KMS-11 (cell line): ENCODE measurements around the gene RSPRY1.

Experiments used
- H2AFZ ChIP-seq: fragments of 200-600 bp; sonication (generic); 2 replicates; pipeline ENCODE4 v1.6.1; 2016; ENCODE audit warnings: antibody characterized with exemption, mixed run types, low read depth
- H3K27ac ChIP-seq: fragments of 200-600 bp; sonication (generic); 2 replicates; pipeline ENCODE4 v1.6.1; 2016; ENCODE audit warnings: mild to moderate bottlenecking, mixed run types
- H3K27me3 ChIP-seq: fragments of 200-600 bp; sonication (generic); 2 replicates; pipeline ENCODE4 v1.6.1; 2017; ENCODE audit warnings: mild to moderate bottlenecking, low read depth, mixed run types, moderate library complexity; ENCODE audit not compliant: insufficient read depth
- H3K36me3 ChIP-seq: fragments of 200-600 bp; sonication (generic); 2 replicates; pipeline ENCODE4 v1.6.1; 2017; ENCODE audit warnings: mild to moderate bottlenecking, mixed run types; ENCODE audit not compliant: insufficient read depth
- H3K4me1 ChIP-seq: fragments of 200-600 bp; sonication (generic); 2 replicates; pipeline ENCODE4 v1.6.1; 2016; ENCODE audit warnings: mild to moderate bottlenecking, low read depth, mixed run types; ENCODE audit not compliant: poor library complexity, severe bottlenecking
- H3K4me2 ChIP-seq: fragments of 200-600 bp; sonication (generic); 2 replicates; pipeline ENCODE4 v1.7.0; 2016; ENCODE audit warnings: mild to moderate bottlenecking, mixed run types
- H3K4me3 ChIP-seq: fragments of 200-600 bp; sonication (generic); IDR thresholded peaks from 2 replicates; pipeline ENCODE4 v1.6.1; 2017; ENCODE audit warnings: low read depth, low read length, mixed read lengths; ENCODE audit not compliant: insufficient read depth
- H3K79me2 ChIP-seq: fragments of 200-600 bp; sonication (generic); 2 replicates; pipeline ENCODE4 v1.6.1; 2016; ENCODE audit warnings: low read depth, mixed run types; ENCODE audit not compliant: insufficient read depth
- H3K9ac ChIP-seq: fragments of 200-600 bp; sonication (generic); 2 replicates; pipeline ENCODE4 v1.6.1; 2016; ENCODE audit warnings: mild to moderate bottlenecking, mixed run types
- H4K20me1 ChIP-seq: fragments of 200-600 bp; sonication (generic); 2 replicates; pipeline ENCODE4 v1.6.1; 2016; ENCODE audit warnings: mild to moderate bottlenecking, mixed run types; ENCODE audit not compliant: insufficient read depth
- CTCF ChIP-seq: fragments of 200-600 bp; sonication (generic); conservative IDR thresholded peaks from 2 replicates; pipeline ENCODE4 v1.6.1; 2017; ENCODE audit warnings: low read depth, mild to moderate bottlenecking, antibody characterized with exemption, low read length, moderate library complexity, mixed read lengths

RSPRY1 gene

GRCh38 chr16:57268804-57269800 is 83.0 kb downstream of the RSPRY1 start:
- no peak for TF ChIP-seq CTCF
- H4K20me1 ChIP-seq = no peaks in the 10 kb centered on the region
- H3K9ac ChIP-seq = no peak overlapping the region
- H2AFZ ChIP-seq = no peak overlapping the region
- H3K27ac ChIP-seq = no peak overlapping the region
- H3K4me2 ChIP-seq = no peak overlapping the region
- H3K4me1 ChIP-seq = no peaks in the 10 kb centered on the region
- no peak overlapping the region for H3K4me3 ChIP-seq
- no peaks in the 10 kb centered on the region for H3K36me3 ChIP-seq
- no peaks in the 10 kb centered on the region for H3K27me3 ChIP-seq
- no peaks in the 10 kb centered on the region for H3K79me2 ChIP-seq

GRCh38 chr16:57270221-57271062 is 84.3 kb downstream of the RSPRY1 start:
- no peaks in the 10 kb centered on the region for H3K79me2 ChIP-seq
- no peak overlapping the region for H2AFZ ChIP-seq
- no peaks in the 10 kb centered on the region for H3K27me3 ChIP-seq
- no peak overlapping the region for H3K27ac ChIP-seq
- no peaks in the 10 kb centered on the region for H3K4me1 ChIP-seq
- H3K9ac ChIP-seq = no peak overlapping the region
- TF ChIP-seq CTCF = no peak
- H3K4me3 ChIP-seq = no peak overlapping the region
- H3K4me2 ChIP-seq = no peak overlapping the region
- no peaks in the 10 kb centered on the region for H3K36me3 ChIP-seq
- H4K20me1 ChIP-seq = no peaks in the 10 kb centered on the region

GRCh38 chr16:57271063-57271345 is 84.9 kb downstream of the RSPRY1 start:
- Histone ChIP-seq H3K9ac (no peak overlapping the region), H3K27me3 (no peaks in the 10 kb centered on the region), H4K20me1 (no peaks in the 10 kb centered on the region), H3K27ac (no peak overlapping the region), H3K79me2 (no peaks in the 10 kb centered on the region), H3K4me3 (no peak overlapping the region), H3K4me2 (no peak overlapping the region), H2AFZ (no peak overlapping the region), H3K36me3 (no peaks in the 10 kb centered on the region), H3K4me1 (no peaks in the 10 kb centered on the region)
- TF ChIP-seq CTCF = no peak

DNA sequence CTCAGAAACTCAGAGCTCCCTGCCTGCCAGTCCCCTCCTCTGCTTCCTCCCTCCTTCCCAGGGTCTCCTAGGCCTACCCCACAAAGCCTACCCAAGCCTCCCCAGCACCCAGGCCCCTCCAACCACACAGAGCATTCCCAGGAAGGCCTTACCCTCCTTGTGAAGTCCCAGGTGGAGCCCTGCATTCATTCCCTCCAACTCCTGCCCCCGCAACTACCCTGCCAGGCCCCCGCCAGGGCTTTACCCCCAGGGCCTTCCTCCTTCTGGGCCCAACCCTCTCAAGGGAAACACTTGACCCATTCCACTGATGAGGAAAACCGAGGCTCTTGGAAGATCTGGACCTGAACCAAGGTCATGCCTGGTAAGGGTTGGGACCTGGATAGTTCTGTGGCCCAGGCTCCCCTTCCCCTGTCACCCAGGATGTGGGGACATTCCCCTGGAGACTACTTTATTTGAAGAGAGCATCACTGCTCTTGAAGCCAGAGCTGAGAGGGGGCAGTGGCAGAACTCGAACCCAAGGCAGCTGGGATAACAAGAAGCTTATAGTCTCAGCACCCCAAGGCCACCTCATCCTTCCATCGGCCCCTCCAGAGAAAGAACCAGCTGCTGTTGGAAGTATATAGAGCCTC is 85.9 kb downstream of the RSPRY1 start:
- no peak overlapping the region for H3K9ac ChIP-seq
- no peaks in the 10 kb centered on the region for H3K36me3 ChIP-seq
- H3K79me2 ChIP-seq = no peaks in the 10 kb centered on the region
- no peaks in the 10 kb centered on the region for H4K20me1 ChIP-seq
- H3K27ac ChIP-seq = no peak overlapping the region
- no peak overlapping the region for H3K4me3 ChIP-seq
- H3K27me3 ChIP-seq = no peaks in the 10 kb centered on the region
- peaks cover 6% of the 10 kb centered on the region for H3K4me1 ChIP-seq
- TF ChIP-seq CTCF = no peak
- no peak overlapping the region for H2AFZ ChIP-seq
- no peak overlapping the region for H3K4me2 ChIP-seq
